AG09309 (cell line): ENCODE data around the gene ZNF268.

Source experiments
- DNase-seq: peaks from one replicate; pipeline ENCODE4 v3.0.0-alpha.2; 2010; ENCODE audit warnings: low read depth
- H3K4me3 ChIP-seq: 2 replicates; pipeline ENCODE4 v1.5.1; 2011; ENCODE audit warnings: mild to moderate bottlenecking, low read depth, low read length, moderate library complexity; ENCODE audit not compliant: control insufficient read depth
- TF ChIP-seq, protein P1 (sequence below): IDR thresholded peaks from 2 replicates; pipeline ENCODE4 v1.5.1; 2011; ENCODE audit warnings: mild to moderate bottlenecking, low read depth, low read length, inconsistent platforms; ENCODE audit not compliant: insufficient read depth, control insufficient read depth; ENCODE audit errors: missing control alignments

Gene ZNF268

GRCh38 chr12:133203344-133204263 lies 22.3 kb downstream of the ZNF268 start:
- TF ChIP-seq, protein P1, sequence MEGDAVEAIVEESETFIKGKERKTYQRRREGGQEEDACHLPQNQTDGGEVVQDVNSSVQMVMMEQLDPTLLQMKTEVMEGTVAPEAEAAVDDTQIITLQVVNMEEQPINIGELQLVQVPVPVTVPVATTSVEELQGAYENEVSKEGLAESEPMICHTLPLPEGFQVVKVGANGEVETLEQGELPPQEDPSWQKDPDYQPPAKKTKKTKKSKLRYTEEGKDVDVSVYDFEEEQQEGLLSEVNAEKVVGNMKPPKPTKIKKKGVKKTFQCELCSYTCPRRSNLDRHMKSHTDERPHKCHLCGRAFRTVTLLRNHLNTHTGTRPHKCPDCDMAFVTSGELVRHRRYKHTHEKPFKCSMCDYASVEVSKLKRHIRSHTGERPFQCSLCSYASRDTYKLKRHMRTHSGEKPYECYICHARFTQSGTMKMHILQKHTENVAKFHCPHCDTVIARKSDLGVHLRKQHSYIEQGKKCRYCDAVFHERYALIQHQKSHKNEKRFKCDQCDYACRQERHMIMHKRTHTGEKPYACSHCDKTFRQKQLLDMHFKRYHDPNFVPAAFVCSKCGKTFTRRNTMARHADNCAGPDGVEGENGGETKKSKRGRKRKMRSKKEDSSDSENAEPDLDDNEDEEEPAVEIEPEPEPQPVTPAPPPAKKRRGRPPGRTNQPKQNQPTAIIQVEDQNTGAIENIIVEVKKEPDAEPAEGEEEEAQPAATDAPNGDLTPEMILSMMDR, result no peak
- DNase-seq, result no peak
- H3K4me3 ChIP-seq, result no peak overlapping the region

- no peak for DNase-seq
- no peak overlapping the region for H3K4me3 ChIP-seq
- TF ChIP-seq, protein P1, result no peak
Measured at GRCh38 chr12:133204264-133204603, 22.9 kb downstream of the ZNF268 start.

DNA sequence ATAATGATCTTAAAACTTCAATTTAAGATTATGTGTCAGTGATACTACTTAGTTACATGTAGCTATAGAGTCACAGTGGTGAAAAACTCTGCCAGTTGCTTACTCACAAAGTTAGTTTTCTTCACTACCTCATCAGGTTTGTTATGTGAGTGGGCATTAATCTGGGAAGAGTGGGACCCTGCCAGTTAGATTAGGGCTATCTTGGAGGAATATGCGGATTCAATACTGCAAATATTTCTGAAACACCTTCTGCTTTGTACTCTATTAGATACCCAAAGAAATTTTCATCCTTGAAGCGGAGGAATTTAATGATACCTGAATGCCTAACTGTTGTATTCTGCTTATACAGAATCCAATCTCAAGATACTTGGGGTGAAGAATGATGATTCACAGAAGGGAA lies 25.1 kb downstream of the ZNF268 start:
- H3K4me3 ChIP-seq, result no peak overlapping the region
- no peak for DNase-seq
- TF ChIP-seq, protein P1, result no peak

DNA sequence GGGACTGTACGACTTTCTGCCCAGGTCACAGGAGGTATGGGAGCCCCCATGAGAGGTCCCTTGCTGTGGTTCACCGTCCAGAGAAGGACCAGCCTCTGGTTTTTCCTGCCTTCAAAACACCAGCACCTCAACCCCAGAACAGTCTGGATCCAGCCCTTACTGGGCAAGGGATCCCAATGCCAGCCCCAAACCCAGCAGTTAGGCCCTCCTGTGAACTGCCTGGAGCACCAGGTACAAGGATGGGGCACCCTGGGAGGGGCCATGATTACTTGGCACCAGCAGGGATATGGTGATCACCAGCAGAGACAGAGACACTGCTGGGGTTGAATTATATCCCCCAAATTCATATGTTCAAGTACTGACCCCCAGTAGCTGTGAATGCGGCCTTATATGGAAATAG lies 34.4 kb downstream of the ZNF268 start:
- H3K4me3 ChIP-seq, result no peak overlapping the region
- TF ChIP-seq, protein P1, result no peak
- no peak for DNase-seq

DNA sequence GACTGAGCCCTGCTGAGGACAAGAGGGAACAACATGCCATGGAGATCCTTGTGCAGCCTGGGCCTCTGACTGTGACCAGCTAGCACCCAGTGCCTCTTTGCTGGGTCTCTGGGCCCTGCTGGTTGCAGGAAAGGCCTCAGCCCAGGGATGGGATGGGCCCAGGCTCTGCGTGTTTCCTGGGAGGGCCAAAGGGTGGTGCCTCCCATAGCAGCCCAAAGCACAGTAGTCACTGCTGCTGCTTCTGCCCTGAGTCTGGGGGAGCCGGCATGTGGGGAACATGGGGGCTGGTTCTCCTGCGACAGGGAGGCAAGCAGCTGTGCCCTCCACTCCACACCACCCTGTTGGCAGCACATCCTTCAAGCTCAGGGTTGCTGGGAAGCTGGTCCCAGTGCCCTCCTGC lies 35.9 kb downstream of the ZNF268 start:
- no peak for DNase-seq
- H3K4me3 ChIP-seq, result no peak overlapping the region
- TF ChIP-seq, protein P1, result no peak

- TF ChIP-seq, protein P1, result no peak
- H3K4me3 ChIP-seq, result no peak overlapping the region
- DNase-seq, result no peak
Measured at GRCh38 chr12:133220521-133220920, 39.2 kb downstream of the ZNF268 start.
